GF-D8 (cell line): ENCODE data around the gene TCF4.

Experiments
- DNase-seq: peaks from one replicate; lab custom pipeline; 2025; lab: John Stamatoyannopoulos, UW

TCF4 gene

GRCh38 chr18:55503167-55503820 lies 84.7 kb downstream of the TCF4 start:
- DNase-seq, result no peak

- DNase-seq, result no peak
Measured at GRCh38 chr18:55501982-55502710, 85.8 kb downstream of the TCF4 start.

- no peak for DNase-seq
Measured at GRCh38 chr18:55501579-55501978, 86.4 kb downstream of the TCF4 start.

- DNase-seq, result no peak
Measured at GRCh38 chr18:55500316-55501086, 87.5 kb downstream of the TCF4 start.

- no peak for DNase-seq
Measured at GRCh38 chr18:55499526-55499925, 88.5 kb downstream of the TCF4 start.

- no peak for DNase-seq
Measured at GRCh38 chr18:55497825-55498403, 90.1 kb downstream of the TCF4 start.

- DNase-seq, result no peak
Measured at GRCh38 chr18:55494899-55495298, 93.1 kb downstream of the TCF4 start.

GRCh38 chr18:55494441-55494840 lies 93.6 kb downstream of the TCF4 start:
- no peak for DNase-seq

GRCh38 chr18:55491616-55492015 lies 96.4 kb downstream of the TCF4 start:
- DNase-seq, result no peak

- DNase-seq, result no peak
Measured at GRCh38 chr18:55489034-55489986, 98.7 kb downstream of the TCF4 start.

GRCh38 chr18:55488473-55488872 lies 99.5 kb downstream of the TCF4 start:
- DNase-seq, result no peak

GRCh38 chr18:55487997-55488396 lies 100.0 kb downstream of the TCF4 start:
- no peak for DNase-seq

GRCh38 chr18:55486936-55487335 lies 101.1 kb downstream of the TCF4 start:
- no peak for DNase-seq

GRCh38 chr18:55485666-55486065 lies 102.3 kb downstream of the TCF4 start:
- no peak for DNase-seq

GRCh38 chr18:55484773-55485172 lies 103.2 kb downstream of the TCF4 start:
- DNase-seq, result no peak

GRCh38 chr18:55483266-55483871 lies 104.6 kb downstream of the TCF4 start:
- DNase-seq, result no peak

GRCh38 chr18:55479656-55480420 lies 108.2 kb downstream of the TCF4 start:
- DNase-seq, result no peak

- no peak for DNase-seq
Measured at GRCh38 chr18:55477860-55478581, 110.0 kb downstream of the TCF4 start.

GRCh38 chr18:55477499-55477859 lies 110.5 kb downstream of the TCF4 start:
- peak; percentile 35 for DNase-seq

GRCh38 chr18:55475916-55476315 lies 112.1 kb downstream of the TCF4 start:
- DNase-seq, result no peak
